ENCODE data around the gene ADARB1. TPM values are rescaled to one million over a fixed set of nuclear protein-coding genes. Genes with fewer than 3 reads are reported as not detected.

ADARB1 gene
- total and polyA plus RNA-seq, 2 of the 8 experiments (the other 6 are each of a cell fraction or from before 2014, with no cell fraction given): 4.7 to 14.9 TPM

GRCh38 chr21:45250272-45250671 lies 175.9 kb downstream of the ADARB1 start (continued):
- no peak for TF ChIP-seq RNF2 (IDR thresholded peaks at IDR 0.05; ENCODE audit: borderline replicate concordance, low read depth, low read length, missing control alignments, poor library complexity, severe bottlenecking)
- no peak for TF ChIP-seq SIX5 (IDR thresholded peaks at IDR 0.05; ENCODE audit: low read depth, low read length)
- no peak for TF ChIP-seq RBBP5 (IDR thresholded peaks at IDR 0.05; ENCODE audit: borderline replicate concordance, low read depth, low read length)
- no peak for TF ChIP-seq SP4 (IDR thresholded peaks at IDR 0.05; ENCODE audit: low read length)

All from H1 (cell line).